H1 (cell line): Measurements from ENCODE around the gene PIGT. TPM values are rescaled to one million over a fixed set of nuclear protein-coding genes. Genes with fewer than 3 reads are reported as not detected.

Source experiments
- CTCF ChIA-PET: fragments of 300-600 bp; sonication (Branson Sonifier 250); formaldehyde crosslinking; loops from one replicate; lab custom pipeline; 2021; ENCODE audit not compliant: partially characterized antibody; lab: Charles Lee
- POLR2A ChIA-PET: fragments of 300-600 bp; sonication (Branson Sonifier 250); formaldehyde crosslinking; loops from one replicate; lab custom pipeline; 2021; ENCODE audit warnings: inconsistent platforms; ENCODE audit not compliant: partially characterized antibody; lab: Charles Lee
- DNase-seq, 2 experiments: peaks; one replicate each; pipeline versions ENCODE4 v3.0.0 to v3.0.0-alpha.2; 2010 to 2022; ENCODE audit warnings: low spot score in 2 of 2, low read depth in 1 of 2, mixed read lengths in 1 of 2
- FAIRE-seq: peaks from 2 replicates; lab custom pipeline; 2011; peaks lifted over from hg19 to GRCh38; lab: Jason Lieb, UNC
- H2AFZ ChIP-seq: 2 replicates; pipeline ENCODE4 v1.8.1; 2012; ENCODE audit warnings: low read length, inconsistent platforms
- H2AK5ac ChIP-seq: 2 replicates; pipeline ENCODE4 v1.6.1; 2013; ENCODE audit warnings: low read depth, low read length
- H2BK120ac ChIP-seq: replicated peaks from 2 replicates; pipeline ENCODE3; 2013; ENCODE audit warnings: low read depth, low read length, inconsistent platforms
- H2BK12ac ChIP-seq: 2 replicates; pipeline ENCODE4 v1.6.1; 2013; ENCODE audit warnings: low read depth, low read length
- H2BK15ac ChIP-seq: 2 replicates; pipeline ENCODE4 v1.6.1; 2013; ENCODE audit warnings: low read length
- H2BK20ac ChIP-seq: 2 replicates; pipeline ENCODE4 v1.6.1; 2013; ENCODE audit warnings: low read length
- H2BK5ac ChIP-seq: 2 replicates; pipeline ENCODE4 v1.6.1; 2013; ENCODE audit warnings: low read depth, low read length
- H3K14ac ChIP-seq: 2 replicates; pipeline ENCODE4 v1.6.1; 2013; ENCODE audit warnings: inconsistent platforms; ENCODE audit not compliant: insufficient read length
- H3K18ac ChIP-seq: 2 replicates; pipeline ENCODE4 v1.6.1; 2013; ENCODE audit warnings: low read length; ENCODE audit errors: extremely low read depth
- H3K23ac ChIP-seq: 2 replicates; pipeline ENCODE4 v1.6.1; 2013; ENCODE audit warnings: inconsistent platforms; ENCODE audit not compliant: insufficient read length
- H3K23me2 ChIP-seq: 2 replicates; pipeline ENCODE4 v1.6.1; 2013; ENCODE audit warnings: low read depth, low read length
- H3K27ac ChIP-seq: 2 replicates; pipeline ENCODE4 v1.6.1; 2011; ENCODE audit warnings: low read depth, low read length, inconsistent platforms
- H3K27me3 ChIP-seq, 4 experiments: replicated peaks in 1 of 4; 1 replicate in 1 of 4; 2 replicates in 3 of 4; pipeline versions ENCODE4 v1.6.1 to v1.8.1; 2011 to 2013; ENCODE audit warnings: low read length in 3 of 4, mild to moderate bottlenecking in 3 of 4, inconsistent platforms in 2 of 4, mixed read lengths in 2 of 4, moderate library complexity in 1 of 4; ENCODE audit not compliant: control insufficient read depth in 3 of 4, insufficient read depth in 3 of 4; ENCODE audit errors: extremely low read depth in 1 of 4
- H3K36me3 ChIP-seq, 4 experiments: 2 replicates each; pipeline versions ENCODE4 v1.6.1 to v1.8.1; 2011 to 2013; ENCODE audit warnings: mild to moderate bottlenecking in 4 of 4, low read length in 3 of 4, moderate library complexity in 2 of 4, control low read depth in 1 of 4, inconsistent platforms in 1 of 4; ENCODE audit not compliant: insufficient read depth in 4 of 4, control insufficient read depth in 2 of 4
- H3K4ac ChIP-seq: replicated peaks from 2 replicates; pipeline ENCODE3; 2013; ENCODE audit warnings: low read length, low read depth, mixed read lengths, inconsistent platforms; ENCODE audit not compliant: insufficient read length
- H3K4me1 ChIP-seq, 4 experiments: replicated peaks in 1 of 4; 1 replicate in 1 of 4; 2 replicates in 3 of 4; pipeline versions ENCODE4 v1.6.1 to v1.8.1; 2011 to 2013; ENCODE audit warnings: low read length in 3 of 4, inconsistent platforms in 2 of 4, mixed read lengths in 1 of 4; ENCODE audit not compliant: insufficient read depth in 4 of 4, control insufficient read depth in 3 of 4
- H3K4me2 ChIP-seq, 2 experiments: 2 replicates each; pipeline versions ENCODE4 v1.6.1 to v1.8.1; 2011 to 2013; ENCODE audit warnings: low read depth in 2 of 2, low read length in 2 of 2, control low read depth in 1 of 2, inconsistent platforms in 1 of 2, mild to moderate bottlenecking in 1 of 2; ENCODE audit not compliant: insufficient read depth in 1 of 2
- H3K4me3 ChIP-seq, 4 experiments: fragments of 200-600, 300-600 bp in 1 of 4; sonication (generic), shearing (Covaris generic), sonication (Bioruptor Twin) in 1 of 4; 2 replicates each; pipeline versions ENCODE4 v1.5.1 to v1.8.1; 2011 to 2016; ENCODE audit warnings: low read length in 4 of 4, low read depth in 3 of 4, control low read depth in 2 of 4, inconsistent platforms in 2 of 4, mild to moderate bottlenecking in 2 of 4, mixed read lengths in 1 of 4, moderate library complexity in 1 of 4; ENCODE audit not compliant: insufficient read depth in 2 of 4; ENCODE audit errors: extremely low read depth in 1 of 4
- H3K56ac ChIP-seq: replicated peaks from 2 replicates; pipeline ENCODE3; 2013; ENCODE audit warnings: low read depth, mild to moderate bottlenecking, mixed read lengths, low read length, inconsistent platforms; ENCODE audit not compliant: insufficient read length
- H3K79me1 ChIP-seq: 2 replicates; pipeline ENCODE4 v1.6.1; 2013; ENCODE audit warnings: low read depth, low read length, control low read depth
- H3K79me2 ChIP-seq, 2 experiments: 2 replicates each; pipeline versions ENCODE4 v1.6.1 to v1.8.1; 2012 to 2013; ENCODE audit warnings: low read length in 2 of 2, mild to moderate bottlenecking in 2 of 2, inconsistent platforms in 1 of 2; ENCODE audit not compliant: insufficient read depth in 2 of 2, control insufficient read depth in 1 of 2
- H3K9ac ChIP-seq, 4 experiments: replicated peaks in 1 of 4; 1 replicate in 1 of 4; 2 replicates in 3 of 4; pipeline versions ENCODE4 v1.6.1 to v1.8.1; 2011 to 2013; ENCODE audit warnings: low read depth in 3 of 4, low read length in 3 of 4, control low read depth in 2 of 4, mild to moderate bottlenecking in 2 of 4, moderate library complexity in 2 of 4, inconsistent platforms in 1 of 4; ENCODE audit errors: extremely low read depth in 1 of 4
- H3K9me3 ChIP-seq, 2 experiments: 2 replicates each; pipeline versions ENCODE4 v1.6.1 to v1.8.1; 2012 to 2013; ENCODE audit warnings: mild to moderate bottlenecking in 2 of 2, moderate library complexity in 2 of 2, control low read depth in 1 of 2, inconsistent platforms in 1 of 2, low read depth in 1 of 2, low read length in 1 of 2, mixed read lengths in 1 of 2; ENCODE audit not compliant: insufficient read depth in 2 of 2
- H4K20me1 ChIP-seq, 2 experiments: replicated peaks in 1 of 2; 2 replicates each; pipeline versions ENCODE3 to v1.8.1; 2011 to 2013; ENCODE audit warnings: inconsistent platforms in 2 of 2, low read length in 2 of 2, mild to moderate bottlenecking in 1 of 2; ENCODE audit not compliant: insufficient read depth in 2 of 2, control insufficient read depth in 1 of 2
- H4K5ac ChIP-seq: 2 replicates; pipeline ENCODE4 v1.6.1; 2013; ENCODE audit warnings: low read length, low read depth, mixed read lengths, inconsistent platforms; ENCODE audit not compliant: insufficient read length
- H4K8ac ChIP-seq: 2 replicates; pipeline ENCODE4 v1.8.0; 2013; ENCODE audit warnings: mild to moderate bottlenecking, moderate library complexity, low read length, inconsistent platforms; ENCODE audit not compliant: insufficient read depth; ENCODE audit errors: extremely low read depth
- H4K91ac ChIP-seq: replicated peaks from 2 replicates; pipeline ENCODE3; 2013; ENCODE audit warnings: low read length, mixed read lengths, inconsistent platforms; ENCODE audit not compliant: insufficient read length
- BACH1 ChIP-seq: IDR thresholded peaks from 2 replicates; pipeline ENCODE4 v1.6.1; 2012; ENCODE audit warnings: low read length, improper control_type of control experiment
- RAD21 ChIP-seq, 2 experiments: IDR thresholded peaks in 1 of 2; conservative IDR thresholded peaks in 1 of 2; 2 replicates each; pipeline ENCODE4 v1.6.1; 2011; ENCODE audit warnings: low read depth in 2 of 2, low read length in 2 of 2, improper control_type of control experiment in 1 of 2, inconsistent platforms in 1 of 2, mild to moderate bottlenecking in 1 of 2, moderate library complexity in 1 of 2
- WGBS, 2 experiments: shearing (Covaris generic) in 1 of 2; methylation state at CpG; one replicate each; pipeline versions ENCODE4 v1.1.6 to v1.1.7; 2013 to 2015; ENCODE audit warnings: low lambda C conversion rate in 2 of 2, mixed read lengths in 2 of 2, inconsistent platforms in 1 of 2, low coverage in 1 of 2, missing lambda C conversion rate in 1 of 2; ENCODE audit not compliant: insufficient replicate concordance in 2 of 2, insufficient coverage in 1 of 2, insufficient read length in 1 of 2; ENCODE audit errors: extremely low coverage in 1 of 2, missing lambda C conversion rate in 1 of 2; 5-methylcytosine and 5-hydroxymethylcytosine counted together
- polyA plus RNA-seq, 7 experiments: library from polyadenylated mRNA; depleted of rRNA in 3 of 7; stranded (reverse) in 5 of 7; unstranded in 2 of 7; fragments of >200 nt in 5 of 7; fragments of 200-250 nt in 2 of 7; gene quantifications; 1 replicate in 5 of 7; 2 replicates in 1 of 7; 4 replicates in 1 of 7; pipeline versions ENCODE4 v1.2.1 to v1.2.3, GENCODE V29; 2011 to 2013; ENCODE audit warnings: missing spikeins in 2 of 7, mixed read lengths in 2 of 7
- total RNA-seq: library from RNA; stranded (reverse); fragmentation: NEBNext Ultra II Directional; extraction: Animal tissue kit (Norgen Biotek cat#: 25700); gene quantifications from 2 replicates; pipeline ENCODE4 v1.2.1, GENCODE V29; 2021
- TF ChIP-seq, protein P1 (sequence below): IDR thresholded peaks from 2 replicates; pipeline ENCODE4 v1.6.1; 2011; ENCODE audit warnings: low read length, improper control_type of control experiment
- TF ChIP-seq, protein P2 (sequence below), 3 experiments: IDR thresholded peaks; 1 replicate in 2 of 3; 2 replicates in 1 of 3; pipeline versions ENCODE4 v1.5.1 to v1.6.1; 2011; ENCODE audit warnings: low read length in 3 of 3, mild to moderate bottlenecking in 3 of 3, inconsistent platforms in 2 of 3, low read depth in 1 of 3, moderate library complexity in 1 of 3; ENCODE audit not compliant: insufficient read depth in 1 of 3; ENCODE audit errors: control extremely low read depth in 1 of 3
- TF ChIP-seq, protein P3 (sequence below): IDR thresholded peaks from 2 replicates; pipeline ENCODE4 v1.6.1; 2012; ENCODE audit warnings: inconsistent platforms

The PIGT gene
- total and polyA plus RNA-seq, 2 of the 8 experiments (the other 6 are each of a cell fraction or from before 2014, with no cell fraction given): 66.0 to 89.7 TPM

GRCh38 chr20:45456632-45457031 lies 40.7 kb downstream of the PIGT start:
- Histone ChIP-seq H2AK5ac (no peak overlapping the region), H2BK5ac (no peak overlapping the region), H2BK12ac (no peak overlapping the region), H3K27ac (no peak overlapping the region), H3K9me3 (no peaks in the 10 kb centered on the region), H2BK15ac (no peak overlapping the region), H3K4me3 (no peak overlapping the region), H3K18ac (no peak overlapping the region), H3K4me2 (no peak overlapping the region), H2AFZ (peak overlapping the region; percentile 37; the same call in 1 of the 2 replicates), H3K36me3 (no peaks in the 10 kb centered on the region), H4K91ac (no peak overlapping the region), H3K23ac (no peak overlapping the region), H4K5ac (no peak overlapping the region), H3K23me2 (no peaks in the 10 kb centered on the region), H2BK20ac (no peak overlapping the region), H2BK120ac (no peak overlapping the region), H3K79me1 (no peaks in the 10 kb centered on the region), H4K20me1 (no peaks in the 10 kb centered on the region), H3K27me3 (no peaks in the 10 kb centered on the region), H3K4me1 (no peaks in the 10 kb centered on the region; a peak in 1 of 7 replicates), H4K8ac (no peak overlapping the region), H3K56ac (no peak overlapping the region), H3K9ac (no peak overlapping the region), H3K79me2 (no peaks in the 10 kb centered on the region), H3K4ac (no peak overlapping the region), H3K14ac (no peak overlapping the region)
- DNase-seq (peak in 1 of 2 experiments; percentile 73), FAIRE-seq (peak; percentile 50)
- ChIA-PET CTCF (interaction anchor here (0.9 to 18.5 kb wide), 13 partner anchors 6 to 314 kb away, joined by 3 to 317 read pairs (median 24); partner anchors contain the start of genes DBNDD2 and WFDC2), POLR2A (no interaction called here)
- TF ChIP-seq, protein P1, sequence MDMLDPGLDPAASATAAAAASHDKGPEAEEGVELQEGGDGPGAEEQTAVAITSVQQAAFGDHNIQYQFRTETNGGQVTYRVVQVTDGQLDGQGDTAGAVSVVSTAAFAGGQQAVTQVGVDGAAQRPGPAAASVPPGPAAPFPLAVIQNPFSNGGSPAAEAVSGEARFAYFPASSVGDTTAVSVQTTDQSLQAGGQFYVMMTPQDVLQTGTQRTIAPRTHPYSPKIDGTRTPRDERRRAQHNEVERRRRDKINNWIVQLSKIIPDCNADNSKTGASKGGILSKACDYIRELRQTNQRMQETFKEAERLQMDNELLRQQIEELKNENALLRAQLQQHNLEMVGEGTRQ: peak; percentile 44
- TF ChIP-seq, protein P2, sequence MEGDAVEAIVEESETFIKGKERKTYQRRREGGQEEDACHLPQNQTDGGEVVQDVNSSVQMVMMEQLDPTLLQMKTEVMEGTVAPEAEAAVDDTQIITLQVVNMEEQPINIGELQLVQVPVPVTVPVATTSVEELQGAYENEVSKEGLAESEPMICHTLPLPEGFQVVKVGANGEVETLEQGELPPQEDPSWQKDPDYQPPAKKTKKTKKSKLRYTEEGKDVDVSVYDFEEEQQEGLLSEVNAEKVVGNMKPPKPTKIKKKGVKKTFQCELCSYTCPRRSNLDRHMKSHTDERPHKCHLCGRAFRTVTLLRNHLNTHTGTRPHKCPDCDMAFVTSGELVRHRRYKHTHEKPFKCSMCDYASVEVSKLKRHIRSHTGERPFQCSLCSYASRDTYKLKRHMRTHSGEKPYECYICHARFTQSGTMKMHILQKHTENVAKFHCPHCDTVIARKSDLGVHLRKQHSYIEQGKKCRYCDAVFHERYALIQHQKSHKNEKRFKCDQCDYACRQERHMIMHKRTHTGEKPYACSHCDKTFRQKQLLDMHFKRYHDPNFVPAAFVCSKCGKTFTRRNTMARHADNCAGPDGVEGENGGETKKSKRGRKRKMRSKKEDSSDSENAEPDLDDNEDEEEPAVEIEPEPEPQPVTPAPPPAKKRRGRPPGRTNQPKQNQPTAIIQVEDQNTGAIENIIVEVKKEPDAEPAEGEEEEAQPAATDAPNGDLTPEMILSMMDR (IDR thresholded peaks at IDR 0.05; ENCODE audit: control extremely low read depth in 1 of 3, insufficient read depth in 1 of 3, low read depth in 1 of 3, low read length in 3 of 3): peak; percentile 58 to 76 (median 63)
- TF ChIP-seq, protein P3, sequence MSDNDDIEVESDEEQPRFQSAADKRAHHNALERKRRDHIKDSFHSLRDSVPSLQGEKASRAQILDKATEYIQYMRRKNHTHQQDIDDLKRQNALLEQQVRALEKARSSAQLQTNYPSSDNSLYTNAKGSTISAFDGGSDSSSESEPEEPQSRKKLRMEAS: peak; percentile 58
- TF ChIP-seq RAD21 (IDR thresholded peaks at IDR 0.05 in 1 of 2, conservative IDR thresholded peaks at IDR 0.05 in 1 of 2; ENCODE audit: low read depth in 2 of 2, low read length in 2 of 2) (peak; percentile 50 to 64), BACH1 (no peak)
- 16% methylated on average over 6 of the region's 6 CpGs; no CpG with 5 or more reads in 1 of the 2 experiments for WGBS, 2 experiments
